Skeletal muscle tissue (tissue), 4 donors: ENCODE results near the gene UBB. TPM values are rescaled to one million over a fixed set of nuclear protein-coding genes. Genes with fewer than 3 reads are reported as not detected.

Source experiments
- H3K27ac ChIP-seq: one replicate; pipeline ENCODE4 v1.7.0; 2013; ENCODE audit warnings: mild to moderate bottlenecking, low read depth, low read length, inconsistent platforms
- H3K27me3 ChIP-seq, 3 donors: one replicate each; pipeline ENCODE4 v1.7.0; 2013; ENCODE audit warnings: low read length in 3 of 3; ENCODE audit not compliant: control insufficient read depth in 3 of 3, insufficient read depth in 3 of 3
- H3K36me3 ChIP-seq, 3 donors: one replicate each; pipeline ENCODE4 v1.7.0; 2013; ENCODE audit warnings: low read length in 3 of 3; ENCODE audit not compliant: control insufficient read depth in 3 of 3, insufficient read depth in 3 of 3
- H3K4me1 ChIP-seq, 3 donors: one replicate each; pipeline ENCODE4 v1.7.0; 2013; ENCODE audit warnings: low read length in 3 of 3, mild to moderate bottlenecking in 3 of 3; ENCODE audit not compliant: control insufficient read depth in 3 of 3, insufficient read depth in 3 of 3
- H3K4me3 ChIP-seq, 3 donors: one replicate each; pipeline ENCODE4 v1.7.0; 2013; ENCODE audit warnings: low read length in 3 of 3
- H3K9ac ChIP-seq, 3 donors: one replicate each; pipeline ENCODE4 v1.7.0; 2013; ENCODE audit warnings: low read length in 3 of 3, mild to moderate bottlenecking in 3 of 3, moderate library complexity in 2 of 3, low read depth in 1 of 3
- H3K9me3 ChIP-seq, 3 donors: one replicate each; pipeline ENCODE4 v1.7.0; 2013; ENCODE audit warnings: low read length in 3 of 3; ENCODE audit not compliant: control insufficient read depth in 3 of 3
- total RNA-seq: library from RNA; depleted of rRNA; stranded (reverse); fragments of >200 nt; gene quantifications from one replicate; pipeline ENCODE4 v1.2.3, GENCODE V29; 2014
- donor health status: Osteomylitis.

Gene UBB
- total RNA-seq: 2,617 TPM

DNA sequence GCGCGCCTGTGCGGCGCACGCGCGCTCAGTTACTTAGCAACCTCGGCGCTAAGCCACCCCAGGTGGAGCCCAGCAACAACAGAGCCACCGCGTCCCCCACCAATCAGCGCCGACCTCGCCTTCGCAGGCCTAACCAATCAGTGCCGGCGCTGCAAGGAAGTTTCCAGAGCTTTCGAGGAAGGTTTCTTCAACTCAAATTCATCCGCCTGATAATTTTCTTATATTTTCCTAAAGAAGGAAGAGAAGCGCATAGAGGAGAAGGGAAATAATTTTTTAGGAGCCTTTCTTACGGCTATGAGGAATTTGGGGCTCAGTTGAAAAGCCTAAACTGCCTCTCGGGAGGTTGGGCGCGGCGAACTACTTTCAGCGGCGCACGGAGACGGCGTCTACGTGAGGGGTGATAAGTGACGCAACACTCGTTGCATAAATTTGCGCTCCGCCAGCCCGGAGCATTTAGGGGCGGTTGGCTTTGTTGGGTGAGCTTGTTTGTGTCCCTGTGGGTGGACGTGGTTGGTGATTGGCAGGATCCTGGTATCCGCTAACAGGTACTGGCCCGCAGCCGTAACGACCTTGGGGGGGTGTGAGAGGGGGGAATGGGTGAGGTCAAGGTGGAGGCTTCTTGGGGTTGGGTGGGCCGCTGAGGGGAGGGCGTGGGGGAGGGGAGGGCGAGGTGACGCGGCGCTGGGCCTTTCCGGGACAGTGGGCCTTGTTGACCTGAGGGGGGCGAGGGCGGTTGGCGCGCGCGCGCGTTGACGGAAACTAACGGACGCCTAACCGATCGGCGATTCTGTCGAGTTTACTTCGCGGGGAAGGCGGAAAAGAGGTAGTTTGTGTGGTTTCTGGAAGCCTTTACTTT, at the start of gene UBB:
Gene UBB (plus strand): TSS at position 452 of the 856 bp plus-strand sequence. CDS start 817 bp downstream, outside the sequence.
- peak within 1 kb of the TSS; percentile 81 to 93 (median 83) for H3K9ac ChIP-seq
- H3K9me3 ChIP-seq: no peaks in the 10 kb centered on the region
- H3K4me3 ChIP-seq: peak within 1 kb of the TSS; percentile 82 to 92 (median 89)
- H3K27me3 ChIP-seq: no peaks in the 10 kb centered on the region
- H3K36me3 ChIP-seq: peaks cover 9 to 14% (median 11%) of the 10 kb centered on the region in 3 donors
- H3K4me1 ChIP-seq: peaks cover 23 to 42% (median 29%) of the 10 kb centered on the region in 3 donors
- peak within 1 kb of the TSS; percentile 97 for H3K27ac ChIP-seq

DNA sequence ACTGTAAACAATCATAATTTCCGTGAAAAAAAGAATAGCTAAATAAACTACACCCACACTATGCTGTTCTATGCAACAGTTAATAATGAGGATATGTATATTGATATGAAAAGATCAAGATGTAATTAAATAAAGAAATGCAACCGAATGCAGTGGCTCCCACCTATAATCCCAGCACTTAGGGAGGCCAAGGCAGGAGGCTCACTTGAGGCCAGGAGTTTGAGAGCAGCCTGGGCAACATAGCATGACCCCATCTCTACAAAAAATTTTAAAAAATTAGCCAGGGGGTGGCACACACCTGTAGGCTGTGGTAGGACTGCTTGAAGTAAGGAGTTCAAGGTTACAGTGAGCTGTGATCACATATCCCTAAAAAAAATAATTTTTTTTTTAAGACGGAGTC, 42.5 kb upstream of the UBB start:
- H3K27ac ChIP-seq: no peak overlapping the region

GRCh38 chr17:16339402-16339801, 41.5 kb upstream of the UBB start:
- H3K27me3 ChIP-seq: no peaks in the 10 kb centered on the region
- peaks cover 0 to 11% (median 6%) of the 10 kb centered on the region in 3 donors for H3K36me3 ChIP-seq
- H3K4me1 ChIP-seq: no peaks in the 10 kb centered on the region
- no peak overlapping the region for H3K27ac ChIP-seq
- H3K9ac ChIP-seq: no peak overlapping the region
- H3K9me3 ChIP-seq: no peaks in the 10 kb centered on the region
- no peak overlapping the region for H3K4me3 ChIP-seq

More for the DNA sequence above, 42.5 kb upstream of the UBB start:
- Histone ChIP-seq H3K9me3 (no peaks in the 10 kb centered on the region), H3K4me3 (no peak overlapping the region), H3K27me3 (no peaks in the 10 kb centered on the region), H3K4me1 (no peaks in the 10 kb centered on the region), H3K36me3 (peaks cover 0 to 6% (median 6%) of the 10 kb centered on the region in 3 donors), H3K9ac (no peak overlapping the region)

- Histone ChIP-seq H3K36me3 (peaks cover 0 to 11% (median 6%) of the 10 kb centered on the region in 3 donors), H3K9ac (no peak overlapping the region), H3K27me3 (no peaks in the 10 kb centered on the region), H3K4me3 (no peak overlapping the region), H3K4me1 (no peaks in the 10 kb centered on the region), H3K9me3 (no peaks in the 10 kb centered on the region), H3K27ac (no peak overlapping the region)
Observed at GRCh38 chr17:16339959-16340358, 40.9 kb upstream of the UBB start.

- Histone ChIP-seq H3K4me3 (no peak overlapping the region), H3K27ac (no peak overlapping the region), H3K9ac (no peak overlapping the region), H3K9me3 (no peaks in the 10 kb centered on the region), H3K36me3 (peaks cover 0 to 11% (median 8%) of the 10 kb centered on the region in 3 donors), H3K4me1 (no peaks in the 10 kb centered on the region), H3K27me3 (no peaks in the 10 kb centered on the region)
Observed at GRCh38 chr17:16342979-16343378, 37.9 kb upstream of the UBB start.

- H3K36me3 ChIP-seq: peaks cover 2 to 14% (median 8%) of the 10 kb centered on the region in 3 donors
- H3K4me3 ChIP-seq: no peak overlapping the region
- H3K4me1 ChIP-seq: no peaks in the 10 kb centered on the region
- no peak overlapping the region for H3K27ac ChIP-seq
- H3K27me3 ChIP-seq: no peaks in the 10 kb centered on the region
- peak overlapping the region in 1 of 3 donors; percentile 20 for H3K9ac ChIP-seq
- no peaks in the 10 kb centered on the region for H3K9me3 ChIP-seq
Observed at GRCh38 chr17:16343569-16343968, 37.3 kb upstream of the UBB start.

DNA sequence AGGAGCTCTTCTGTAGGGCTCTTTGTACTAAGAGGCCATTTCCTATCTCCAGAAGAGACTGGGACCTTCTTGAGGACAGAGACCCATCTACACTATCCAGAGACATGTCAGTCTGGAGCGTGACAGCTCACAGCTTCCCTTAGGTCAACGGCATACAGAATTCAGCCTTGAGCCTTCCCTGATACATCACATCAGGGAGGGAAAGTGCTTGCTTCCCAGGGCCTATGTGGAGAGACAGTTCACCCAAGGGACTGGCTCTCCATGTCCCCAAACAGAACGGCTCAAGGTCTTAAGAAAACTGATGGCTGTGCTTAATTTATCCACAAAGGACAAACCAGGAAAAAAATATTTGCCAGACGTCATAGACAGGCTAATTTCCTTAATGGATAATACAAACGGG, 35.3 kb upstream of the UBB start:
- no peak overlapping the region for H3K27ac ChIP-seq
- H3K9ac ChIP-seq: no peak overlapping the region
- H3K27me3 ChIP-seq: no peaks in the 10 kb centered on the region
- peaks cover 4 to 21% (median 16%) of the 10 kb centered on the region in 3 donors for H3K36me3 ChIP-seq
- H3K9me3 ChIP-seq: no peaks in the 10 kb centered on the region
- H3K4me1 ChIP-seq: no peaks in the 10 kb centered on the region
- H3K4me3 ChIP-seq: no peak overlapping the region

DNA sequence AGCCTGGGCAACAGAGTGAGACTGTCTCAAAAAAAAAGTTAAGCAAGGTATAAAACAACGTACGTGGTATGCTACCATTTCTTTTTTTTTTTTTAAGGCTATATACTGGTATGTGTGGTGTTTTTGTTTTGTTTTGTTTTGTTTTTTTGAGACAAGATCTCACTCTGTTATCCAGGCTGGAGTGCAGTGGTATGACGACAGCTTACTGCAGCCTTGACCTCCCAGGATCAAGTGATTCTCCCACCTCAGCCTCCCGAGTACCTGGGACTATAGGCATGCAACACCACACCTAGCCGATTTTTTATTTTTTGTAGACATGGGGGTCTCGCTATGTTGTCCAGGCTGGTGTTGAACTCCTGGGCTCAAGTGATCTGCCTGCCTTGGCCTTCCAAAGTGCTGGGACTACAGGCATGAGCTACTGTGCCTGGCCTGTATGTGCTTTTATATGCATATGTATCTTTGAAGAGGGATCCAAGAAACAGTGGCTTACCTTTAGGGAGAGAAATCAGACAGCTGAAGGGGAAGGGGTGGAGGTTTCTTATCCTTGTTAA, 34.1 kb upstream of the UBB start:
- no peaks in the 10 kb centered on the region for H3K9me3 ChIP-seq
- H3K36me3 ChIP-seq: peaks cover 4 to 21% (median 16%) of the 10 kb centered on the region in 3 donors
- H3K27me3 ChIP-seq: peaks cover 0 to 2% (median 0%) of the 10 kb centered on the region in 3 donors
- no peak overlapping the region for H3K9ac ChIP-seq
- H3K4me1 ChIP-seq: peaks cover 0 to under 1% (median 0%) of the 10 kb centered on the region in 3 donors
- no peak overlapping the region for H3K4me3 ChIP-seq
- no peak overlapping the region for H3K27ac ChIP-seq

- H3K9ac ChIP-seq: no peak overlapping the region
- H3K4me3 ChIP-seq: no peak overlapping the region
- no peaks in the 10 kb centered on the region for H3K9me3 ChIP-seq
- H3K36me3 ChIP-seq: peaks cover 4 to 15% (median 10%) of the 10 kb centered on the region in 3 donors
- peaks cover 5 to 9% (median 8%) of the 10 kb centered on the region in 3 donors for H3K4me1 ChIP-seq
- H3K27ac ChIP-seq: no peak overlapping the region
- H3K27me3 ChIP-seq: peaks cover 0 to 5% (median 0%) of the 10 kb centered on the region in 3 donors
Observed at GRCh38 chr17:16348586-16348985, 32.3 kb upstream of the UBB start.

- H3K36me3 ChIP-seq: peaks cover 4 to 10% (median 10%) of the 10 kb centered on the region in 3 donors
- H3K27ac ChIP-seq: no peak overlapping the region
- peaks cover 0 to 5% (median 0%) of the 10 kb centered on the region in 3 donors for H3K27me3 ChIP-seq
- peaks cover 6 to 10% (median 8%) of the 10 kb centered on the region in 3 donors for H3K4me1 ChIP-seq
- no peak overlapping the region for H3K4me3 ChIP-seq
- no peaks in the 10 kb centered on the region for H3K9me3 ChIP-seq
- H3K9ac ChIP-seq: no peak overlapping the region
Observed at GRCh38 chr17:16349431-16349830, 31.5 kb upstream of the UBB start.
